HepG2 (cell line): ENCODE measurements around the gene NME9. TPM values are rescaled to one million over a fixed set of nuclear protein-coding genes. Genes with fewer than 3 reads are reported as not detected.
A peak's percentile ranks its signal among the peaks of the same experiment; 100 is the strongest.

Experiments
- ETV5 ChIP-seq: IDR thresholded peaks from 2 replicates; pipeline ENCODE4 v1.6.1; 2018; ENCODE audit warnings: missing biosample characterization, missing genetic modification reagents, inconsistent platforms, borderline replicate concordance
- FOXO1 ChIP-seq: sonication (generic); formaldehyde crosslinking; IDR thresholded peaks from 2 replicates; pipeline ENCODE4 v1.4.0; 2020; ENCODE audit warnings: missing genetic modification reagents
- MBD4 ChIP-seq: IDR thresholded peaks from 2 replicates; pipeline ENCODE4 v1.6.1; 2012; ENCODE audit warnings: low read length, inconsistent platforms, borderline replicate concordance
- NBN ChIP-seq: fragments of 450-650 bp; conservative IDR thresholded peaks from 2 replicates; pipeline ENCODE4 v1.6.1; 2017
- PHF8 ChIP-seq: sonication (generic); formaldehyde crosslinking; IDR thresholded peaks from 2 replicates; pipeline ENCODE4 v1.5.0; 2020; ENCODE audit warnings: missing genetic modification reagents
- PPARG ChIP-seq: conservative IDR thresholded peaks from 2 replicates; pipeline ENCODE4 v1.6.1; 2016; ENCODE audit warnings: missing biosample characterization, missing genetic modification reagents
- RARG ChIP-seq: sonication (generic); formaldehyde crosslinking; IDR thresholded peaks from 2 replicates; pipeline ENCODE4 v1.4.0; 2020; ENCODE audit warnings: low read depth, mild to moderate bottlenecking, missing genetic modification reagents
- TBX3 ChIP-seq: fragments of 450-650 bp; IDR thresholded peaks from 2 replicates; pipeline ENCODE4 v1.6.1; 2017; ENCODE audit warnings: antibody characterized with exemption, mild to moderate bottlenecking, inconsistent platforms, borderline replicate concordance
- TFAP4 ChIP-seq: sonication (generic); IDR thresholded peaks from 2 replicates; pipeline ENCODE4 v1.6.1; 2016; ENCODE audit warnings: low read depth, borderline replicate concordance
- ZMYM2 ChIP-seq: sonication (generic); formaldehyde crosslinking; IDR thresholded peaks from 2 replicates; pipeline ENCODE4 v1.8.0; 2022; ENCODE audit warnings: mild to moderate bottlenecking, missing genetic modification reagents
- ZMYM4 ChIP-seq: sonication (generic); formaldehyde crosslinking; IDR thresholded peaks from 2 replicates; pipeline ENCODE4 v1.8.1; 2023; ENCODE audit warnings: mild to moderate bottlenecking, missing genetic modification reagents
- ZNF205 ChIP-seq: IDR thresholded peaks from 2 replicates; pipeline ENCODE4 v1.6.1; 2018; ENCODE audit warnings: missing biosample characterization, missing genetic modification reagents
- ZNF256 ChIP-seq: sonication (generic); formaldehyde crosslinking; conservative IDR thresholded peaks from 2 replicates; pipeline ENCODE4 v1.4.0; 2020; ENCODE audit warnings: missing genetic modification reagents
- ZNF280D ChIP-seq: sonication (generic); formaldehyde crosslinking; IDR thresholded peaks from 2 replicates; pipeline ENCODE4 v1.5.1; 2020; ENCODE audit warnings: mild to moderate bottlenecking, missing genetic modification reagents
- ZNF496 ChIP-seq: sonication (generic); formaldehyde crosslinking; IDR thresholded peaks from 2 replicates; pipeline ENCODE4 v1.8.1; 2023; ENCODE audit warnings: mild to moderate bottlenecking, moderate library complexity, missing genetic modification reagents; ENCODE audit not compliant: insufficient replicate concordance
- ZNF512B ChIP-seq: sonication (generic); formaldehyde crosslinking; IDR thresholded peaks from 2 replicates; pipeline ENCODE4 v1.5.1; 2020; ENCODE audit warnings: missing genetic modification reagents, mild to moderate bottlenecking, borderline replicate concordance
- ZNF552 ChIP-seq: sonication (generic); formaldehyde crosslinking; IDR thresholded peaks from 2 replicates; pipeline ENCODE4 v1.9.0; 2022; ENCODE audit warnings: missing genetic modification reagents, mild to moderate bottlenecking, borderline replicate concordance
- ZNF564 ChIP-seq: sonication (generic); formaldehyde crosslinking; IDR thresholded peaks from 2 replicates; pipeline ENCODE4 v1.8.1; 2023; ENCODE audit warnings: mild to moderate bottlenecking, missing genetic modification reagents
- ZNF629 ChIP-seq: sonication (generic); formaldehyde crosslinking; conservative IDR thresholded peaks from 2 replicates; pipeline ENCODE4 v1.5.0; 2020; ENCODE audit warnings: missing genetic modification reagents
- polyA plus RNA-seq, 8 experiments: library from polyadenylated mRNA; depleted of rRNA in 3 of 8; stranded (reverse) in 7 of 8; unstranded in 1 of 8; fragments of >200 nt; fragmentation: Illumina TruSeq in 4 of 8; extraction: Trizol in 4 of 8; gene quantifications; 2 replicates each; pipeline versions ENCODE4 v1.2.1 to v1.2.3, GENCODE V29; 2011 to 2016; ENCODE audit warnings: low read depth in 4 of 8, missing spikeins in 1 of 8, mixed read lengths in 1 of 8; ENCODE audit not compliant: insufficient read depth in 1 of 8
- total RNA-seq, 5 experiments: library from RNA; depleted of rRNA; stranded (reverse); fragments of >200 nt; fragmentation: Illumina TruSeq; extraction: Trizol; gene quantifications; 2 replicates each; pipeline ENCODE4 v1.2.3, GENCODE V29; 2016; ENCODE audit warnings: low read depth in 1 of 5
- TF ChIP-seq, protein P1 (sequence below): IDR thresholded peaks from 2 replicates; pipeline ENCODE4 v1.6.1; 2016; ENCODE audit warnings: missing compliant biosample characterization, missing genetic modification reagents, borderline replicate concordance
- TF ChIP-seq, protein P2 (sequence below): IDR thresholded peaks from 2 replicates; pipeline ENCODE4 v1.6.1; 2016

NME9 gene
- total and polyA plus RNA-seq, 2 of the 13 experiments (the other 11 are each of a cell fraction or from before 2014, with no cell fraction given) = not detected

- TF ChIP-seq, protein P1, sequence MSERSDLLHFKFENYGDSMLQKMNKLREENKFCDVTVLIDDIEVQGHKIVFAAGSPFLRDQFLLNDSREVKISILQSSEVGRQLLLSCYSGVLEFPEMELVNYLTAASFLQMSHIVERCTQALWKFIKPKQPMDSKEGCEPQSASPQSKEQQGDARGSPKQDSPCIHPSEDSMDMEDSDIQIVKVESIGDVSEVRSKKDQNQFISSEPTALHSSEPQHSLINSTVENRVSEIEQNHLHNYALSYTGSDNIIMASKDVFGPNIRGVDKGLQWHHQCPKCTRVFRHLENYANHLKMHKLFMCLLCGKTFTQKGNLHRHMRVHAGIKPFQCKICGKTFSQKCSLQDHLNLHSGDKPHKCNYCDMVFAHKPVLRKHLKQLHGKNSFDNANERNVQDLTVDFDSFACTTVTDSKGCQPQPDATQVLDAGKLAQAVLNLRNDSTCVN = no peak
- TF ChIP-seq NBN (no peak), ZMYM4 (CRISPR knock-in tag) (peak; percentile 54), TBX3 (no peak), PPARG (no peak), ZNF205 (CRISPR knock-in tag) (peak; percentile 93), MBD4 (no peak), FOXO1 (CRISPR knock-in tag) (no peak), TFAP4 (no peak), ZMYM2 (CRISPR knock-in tag) (no peak), ETV5 (CRISPR knock-in tag) (no peak), ZNF629 (CRISPR knock-in tag) (no peak; the same call in 1 of the 2 replicates), ZNF496 (no peak), ZNF564 (CRISPR knock-in tag) (no peak), PHF8 (CRISPR knock-in tag) (peak; percentile 58), ZNF256 (CRISPR knock-in tag) (no peak), RARG (no peak), ZNF280D (CRISPR knock-in tag) (no peak), ZNF512B (CRISPR knock-in tag) (no peak), ZNF552 (CRISPR knock-in tag) (no peak)
- TF ChIP-seq, protein P2, sequence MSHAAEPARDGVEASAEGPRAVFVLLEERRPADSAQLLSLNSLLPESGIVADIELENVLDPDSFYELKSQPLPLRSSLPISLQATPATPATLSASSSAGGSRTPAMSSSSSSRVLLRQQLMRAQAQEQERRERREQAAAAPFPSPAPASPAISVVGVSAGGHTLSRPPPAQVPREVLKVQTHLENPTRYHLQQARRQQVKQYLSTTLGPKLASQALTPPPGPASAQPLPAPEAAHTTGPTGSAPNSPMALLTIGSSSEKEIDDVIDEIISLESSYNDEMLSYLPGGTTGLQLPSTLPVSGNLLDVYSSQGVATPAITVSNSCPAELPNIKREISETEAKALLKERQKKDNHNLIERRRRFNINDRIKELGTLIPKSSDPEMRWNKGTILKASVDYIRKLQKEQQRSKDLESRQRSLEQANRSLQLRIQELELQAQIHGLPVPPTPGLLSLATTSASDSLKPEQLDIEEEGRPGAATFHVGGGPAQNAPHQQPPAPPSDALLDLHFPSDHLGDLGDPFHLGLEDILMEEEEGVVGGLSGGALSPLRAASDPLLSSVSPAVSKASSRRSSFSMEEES = no peak
Observed at GRCh38 chr3:138347960-138348753, 18.5 kb upstream of the NME9 start, which contains the start of gene MRAS (continued).
